Parathyroid adenoma (tissue), 2 donors: ENCODE data around the gene VKORC1L1.
"Not testable (repeated sequence)": the region's sequence is repeated elsewhere in the genome, so short reads cannot be mapped to it uniquely, and the experiment has no call there.

ENCODE experiments used
- H2AFZ ChIP-seq: fragments of 300-600 bp; sonication (generic); one replicate; pipeline ENCODE4 v1.7.0; 2017; ENCODE audit warnings: antibody characterized with exemption, mild to moderate bottlenecking
- H3K27ac ChIP-seq: fragments of 300-600 bp; sonication (generic); one replicate; pipeline ENCODE4 v1.7.0; 2017
- H3K27me3 ChIP-seq: fragments of 300-600 bp; sonication (generic); one replicate; pipeline ENCODE4 v1.7.0; 2017; ENCODE audit warnings: low read length; ENCODE audit not compliant: control insufficient read depth, insufficient read depth
- H3K36me3 ChIP-seq: fragments of 300-600 bp; sonication (generic); one replicate; pipeline ENCODE4 v1.7.0; 2017; ENCODE audit warnings: low read length; ENCODE audit not compliant: control insufficient read depth, insufficient read depth
- H3K4me1 ChIP-seq: fragments of 300-600 bp; sonication (generic); one replicate; pipeline ENCODE4 v1.7.0; 2017; ENCODE audit warnings: control low read depth
- H3K4me2 ChIP-seq: fragments of 300-600 bp; sonication (generic); one replicate; pipeline ENCODE4 v1.7.0; 2017; ENCODE audit warnings: low read length
- H3K4me3 ChIP-seq: fragments of 300-600 bp; sonication (generic); one replicate; pipeline ENCODE4 v1.7.0; 2017; ENCODE audit warnings: low read depth, low read length
- H3K79me2 ChIP-seq: fragments of 300-600 bp; sonication (generic); one replicate; pipeline ENCODE4 v1.7.0; 2017; ENCODE audit warnings: control low read depth
- H3K9ac ChIP-seq: fragments of 300-600 bp; sonication (generic); one replicate; pipeline ENCODE4 v1.7.0; 2017; ENCODE audit warnings: mild to moderate bottlenecking
- H3K9me3 ChIP-seq: fragments of 300-600 bp; sonication (generic); one replicate; pipeline ENCODE4 v1.7.0; 2017; ENCODE audit warnings: low read length; ENCODE audit not compliant: control insufficient read depth
- CTCF ChIP-seq: fragments of 300-600 bp; sonication (generic); IDR thresholded peaks from one replicate; pipeline ENCODE4 v1.7.0; 2017; ENCODE audit warnings: antibody characterized with exemption, mild to moderate bottlenecking
- donor health status: primary hyperparathyroidism.

The VKORC1L1 gene

GRCh38 chr7:65872776-65873581 is at the start of gene VKORC1L1:
Gene VKORC1L1 (plus strand): TSS chr7:65873074. CDS start chr7:65873372, 298 bp downstream.
- Histone ChIP-seq H3K9ac (no peak within 1 kb of the TSS), H3K27ac (peak within 1 kb of the TSS; percentile 61)

GRCh38 chr7:65827366-65827765 is 45.5 kb upstream of the VKORC1L1 start:
- H3K9me3 ChIP-seq: no peaks in the 10 kb centered on the region
- H3K4me1 ChIP-seq: no peaks in the 10 kb centered on the region
- no peaks in the 10 kb centered on the region for H3K36me3 ChIP-seq
- no peaks in the 10 kb centered on the region for H3K27me3 ChIP-seq
- H3K27ac ChIP-seq: no peak overlapping the region
- H3K4me3 ChIP-seq: no peak overlapping the region
- no peak overlapping the region for H3K4me2 ChIP-seq
- no peak overlapping the region for H3K9ac ChIP-seq
- TF ChIP-seq CTCF: no peak
- H2AFZ ChIP-seq: no peak overlapping the region
- no peaks in the 10 kb centered on the region for H3K79me2 ChIP-seq

More at GRCh38 chr7:65872776-65873581, at the start of gene VKORC1L1:
- Histone ChIP-seq H3K27me3 (no peaks in the 10 kb centered on the region), H3K9me3 (no peaks in the 10 kb centered on the region), H3K4me2 (peak within 1 kb of the TSS; percentile 70), H2AFZ (peak within 1 kb of the TSS; percentile 96), H3K4me3 (peak within 1 kb of the TSS; percentile 66), H3K79me2 (peaks cover 14% of the 10 kb centered on the region), H3K36me3 (no peaks in the 10 kb centered on the region), H3K4me1 (peaks cover 4% of the 10 kb centered on the region)
- TF ChIP-seq CTCF: no peak

GRCh38 chr7:65832281-65832680 is 40.6 kb upstream of the VKORC1L1 start:
- TF ChIP-seq CTCF: no peak
- H3K36me3 ChIP-seq: no peaks in the 10 kb centered on the region
- H2AFZ ChIP-seq: no peak overlapping the region
- no peak overlapping the region for H3K4me3 ChIP-seq
- H3K79me2 ChIP-seq: no peaks in the 10 kb centered on the region
- H3K27me3 ChIP-seq: no peaks in the 10 kb centered on the region
- H3K4me2 ChIP-seq: no peak overlapping the region
- no peaks in the 10 kb centered on the region for H3K4me1 ChIP-seq
- H3K9ac ChIP-seq: no peak overlapping the region
- H3K9me3 ChIP-seq: no peaks in the 10 kb centered on the region
- no peak overlapping the region for H3K27ac ChIP-seq

GRCh38 chr7:65836684-65837083 is 36.2 kb upstream of the VKORC1L1 start:
- not testable (repeated sequence) for H3K4me2 ChIP-seq, H3K79me2 ChIP-seq, H3K9ac ChIP-seq, H2AFZ ChIP-seq, H3K27ac ChIP-seq, H3K4me3 ChIP-seq, H3K36me3 ChIP-seq, H3K9me3 ChIP-seq, H3K27me3 ChIP-seq, H3K4me1 ChIP-seq

- H3K79me2 ChIP-seq, H3K36me3 ChIP-seq, H3K27me3 ChIP-seq, H3K4me1 ChIP-seq, H3K27ac ChIP-seq, H3K4me3 ChIP-seq, H2AFZ ChIP-seq, H3K9ac ChIP-seq, H3K9me3 ChIP-seq, H3K4me2 ChIP-seq: not testable (repeated sequence)
Measured at GRCh38 chr7:65837541-65837956, 35.3 kb upstream of the VKORC1L1 start.
